ENCODE measurements around the gene HES4.

Gene HES4, protein sequence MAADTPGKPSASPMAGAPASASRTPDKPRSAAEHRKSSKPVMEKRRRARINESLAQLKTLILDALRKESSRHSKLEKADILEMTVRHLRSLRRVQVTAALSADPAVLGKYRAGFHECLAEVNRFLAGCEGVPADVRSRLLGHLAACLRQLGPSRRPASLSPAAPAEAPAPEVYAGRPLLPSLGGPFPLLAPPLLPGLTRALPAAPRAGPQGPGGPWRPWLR

DNA sequence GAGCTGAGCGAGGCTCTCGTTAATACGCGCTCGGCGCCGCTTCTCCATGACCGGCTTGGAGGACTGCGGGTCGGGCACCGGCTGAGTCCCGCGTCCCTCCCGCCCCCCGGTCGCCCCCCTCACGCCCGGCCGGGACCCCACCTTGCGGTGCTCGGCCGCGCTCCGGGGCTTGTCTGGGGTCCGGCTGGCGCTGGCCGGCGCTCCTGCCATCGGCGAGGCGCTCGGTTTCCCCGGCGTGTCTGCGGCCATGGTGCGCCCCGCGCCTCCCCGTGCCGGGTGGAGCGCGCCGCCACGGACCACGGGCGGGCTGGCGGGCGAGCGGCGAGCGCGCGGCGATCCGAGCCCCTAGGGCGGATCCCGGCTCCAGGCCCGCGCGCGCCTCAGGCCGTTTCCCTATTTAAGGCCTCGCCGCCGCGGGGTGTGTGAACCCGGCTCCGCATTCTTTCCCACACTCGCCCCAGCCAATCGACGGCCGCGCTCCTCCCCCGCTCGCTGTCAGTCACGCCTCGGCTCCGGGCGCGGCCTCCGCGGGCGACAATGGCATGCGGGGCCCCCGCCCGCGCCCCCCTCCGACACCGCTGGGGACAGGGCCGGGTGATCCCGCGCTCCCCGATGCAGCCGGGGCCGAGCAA, at the start of gene HES4:
Gene HES4, minus strand, starts transcription at position 373 of the 632 bp plus-strand sequence. Its CDS starts 124 bp downstream, at position 249.
- peak; percentile 93 for DNase-seq

DNA sequence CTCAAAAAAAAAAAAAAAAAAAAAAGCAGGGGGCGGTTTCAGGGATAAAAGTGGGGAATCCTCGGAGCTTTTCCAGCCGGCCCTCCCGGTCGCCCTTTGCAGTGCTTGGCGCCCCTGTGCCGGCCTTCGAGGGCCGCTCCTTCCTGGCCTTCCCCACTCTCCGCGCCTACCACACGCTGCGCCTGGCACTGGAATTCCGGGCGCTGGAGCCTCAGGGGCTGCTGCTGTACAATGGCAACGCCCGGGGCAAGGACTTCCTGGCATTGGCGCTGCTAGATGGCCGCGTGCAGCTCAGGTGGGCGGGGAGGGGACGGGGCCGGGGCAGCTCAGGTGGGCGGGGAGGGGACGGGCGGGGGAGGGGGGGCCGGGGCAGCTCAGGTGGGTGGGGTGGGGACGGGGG, 48.9 kb upstream of the HES4 start:
- DNase-seq: no peak

DNA sequence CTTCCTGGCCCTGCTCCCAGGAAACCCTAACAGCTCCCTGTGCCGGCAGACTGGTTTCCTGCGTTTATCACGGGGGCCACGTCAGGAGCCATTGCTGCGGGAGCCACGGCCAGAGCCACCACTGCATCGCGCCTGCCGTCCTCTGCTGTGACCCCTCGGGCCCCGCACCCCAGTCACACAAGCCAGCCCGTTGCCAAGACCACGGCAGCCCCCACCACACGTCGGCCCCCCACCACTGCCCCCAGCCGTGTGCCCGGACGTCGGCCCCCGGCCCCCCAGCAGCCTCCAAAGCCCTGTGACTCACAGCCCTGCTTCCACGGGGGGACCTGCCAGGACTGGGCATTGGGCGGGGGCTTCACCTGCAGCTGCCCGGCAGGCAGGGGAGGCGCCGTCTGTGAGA, 48.1 kb upstream of the HES4 start:
- DNase-seq: no peak

DNA sequence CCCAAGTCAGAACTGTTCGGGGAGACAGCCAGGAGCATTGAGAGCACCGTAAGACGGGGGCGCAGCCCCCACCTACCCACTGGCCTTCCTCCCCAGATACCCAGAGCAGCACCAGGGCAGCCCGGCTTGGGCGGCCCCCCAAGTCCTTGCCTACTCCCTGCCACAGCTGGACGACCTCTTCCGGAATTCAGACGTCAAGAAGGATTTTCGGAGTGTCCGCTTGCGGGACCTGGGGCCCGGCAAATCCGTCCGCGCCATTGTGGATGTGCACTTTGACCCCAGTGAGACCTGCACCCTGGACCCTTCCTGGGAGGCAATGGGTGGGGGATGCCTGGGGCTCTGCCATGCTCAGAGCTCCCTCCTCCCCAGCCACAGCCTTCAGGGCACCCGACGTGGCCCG, 47.5 kb upstream of the HES4 start:
- no peak for DNase-seq

- DNase-seq: no peak
Measured at GRCh38 chr1:1046767-1047166, 46.9 kb upstream of the HES4 start.

- DNase-seq: no peak
Measured at GRCh38 chr1:1046243-1046642, 46.3 kb upstream of the HES4 start.

- DNase-seq: no peak
Measured at GRCh38 chr1:1045129-1045528, 45.2 kb upstream of the HES4 start.

DNA sequence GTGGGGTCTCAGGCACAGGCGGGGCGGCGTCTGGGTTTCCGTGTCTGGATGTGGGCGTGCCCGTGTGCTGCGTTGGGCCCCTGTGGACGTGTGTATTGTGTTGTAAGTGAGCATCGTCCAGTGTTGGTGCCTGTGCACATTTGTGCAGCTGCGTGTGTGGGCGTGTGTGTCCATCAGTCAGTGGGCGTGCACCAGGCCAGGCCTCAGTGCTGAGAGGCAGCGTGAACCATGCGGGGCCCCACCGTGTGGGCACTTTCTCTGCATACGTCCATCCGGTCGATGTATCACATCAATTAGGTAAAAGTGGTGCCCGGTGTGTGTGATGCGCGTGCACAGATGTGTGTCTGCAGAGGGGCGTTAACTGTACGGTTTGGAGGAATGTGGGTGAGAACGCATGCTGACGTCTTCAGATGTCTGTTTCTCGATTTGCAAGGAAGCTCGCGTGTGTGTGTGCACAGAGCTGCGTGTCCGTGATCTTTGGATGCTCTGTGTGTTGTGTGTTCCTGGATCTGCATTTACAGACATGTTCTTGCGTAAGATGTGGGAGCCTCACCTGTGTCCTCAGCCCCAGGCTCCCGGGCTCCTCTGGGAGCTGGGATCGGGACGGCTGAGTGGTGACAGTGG, 44.7 kb upstream of the HES4 start:
- no peak for DNase-seq

- no peak for DNase-seq
Measured at GRCh38 chr1:1043921-1044320, 44.0 kb upstream of the HES4 start.

GRCh38 chr1:1043411-1043810, 43.5 kb upstream of the HES4 start:
- no peak for DNase-seq

DNA sequence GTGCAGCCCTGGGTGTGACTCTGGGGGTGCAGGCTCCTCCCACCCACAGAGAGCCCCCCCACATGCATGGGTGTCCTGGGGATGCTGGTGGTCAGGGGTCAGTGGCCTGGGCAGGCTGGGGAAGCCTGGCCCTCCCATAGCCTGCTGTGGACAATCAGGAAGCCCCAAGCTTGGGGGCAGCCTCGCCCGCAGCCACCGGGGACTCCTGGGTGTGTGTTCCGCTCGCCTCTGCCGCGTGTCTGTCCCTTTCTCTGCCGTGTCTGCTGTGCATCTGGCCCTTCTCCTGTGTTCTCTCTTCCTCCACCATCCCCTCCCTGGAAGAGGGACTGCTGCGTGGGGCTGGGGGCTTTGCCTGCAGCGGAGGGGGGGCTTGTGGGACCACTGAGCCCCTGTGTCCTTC, 42.9 kb upstream of the HES4 start:
- DNase-seq: no peak

- no peak for DNase-seq
Measured at GRCh38 chr1:1041873-1042272, 42.0 kb upstream of the HES4 start.

GRCh38 chr1:1041092-1041523, 41.2 kb upstream of the HES4 start:
- DNase-seq: no peak

- peak; percentile 86 for DNase-seq
Measured at GRCh38 chr1:1040004-1040991, 40.4 kb upstream of the HES4 start.

DNA sequence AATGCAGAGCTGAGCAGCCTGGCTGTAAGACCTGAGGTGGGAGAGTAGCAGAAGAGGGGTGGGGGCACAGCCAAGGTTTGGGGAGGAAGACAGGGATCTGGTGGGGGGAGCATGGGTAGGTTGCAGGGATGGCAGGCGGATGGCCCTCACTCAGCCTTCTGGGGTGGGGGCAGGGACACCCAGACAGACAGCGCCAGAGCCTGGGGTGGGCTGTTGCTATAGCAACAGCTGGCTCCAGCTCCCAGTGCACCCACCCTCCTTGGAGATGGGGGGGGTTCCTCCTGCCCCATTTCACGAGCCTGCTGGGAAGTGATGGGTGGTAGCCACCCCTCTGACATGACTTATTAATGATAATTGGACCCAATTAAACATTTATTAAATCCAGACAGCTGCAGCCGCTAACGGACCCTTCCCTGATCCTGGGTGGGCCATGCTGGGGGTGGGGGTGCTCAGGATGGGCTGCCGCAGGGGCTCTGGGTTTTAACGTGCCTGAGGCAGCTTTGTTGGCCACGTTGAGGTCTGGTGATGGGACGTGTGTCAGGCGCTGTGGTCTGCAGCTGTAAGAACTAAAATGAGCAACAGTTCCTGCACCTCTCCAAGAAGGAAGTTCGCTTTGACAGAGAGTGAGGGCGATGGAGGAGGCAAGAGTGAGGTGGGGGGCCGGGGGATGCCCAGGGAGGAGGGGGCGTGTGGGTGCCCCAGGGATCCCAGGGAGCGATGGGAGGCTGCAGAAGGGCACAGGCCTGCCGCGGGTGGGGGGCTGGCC, 39.4 kb upstream of the HES4 start:
- no peak for DNase-seq

- DNase-seq: no peak
Measured at GRCh38 chr1:1038694-1039093, 38.8 kb upstream of the HES4 start.

DNA sequence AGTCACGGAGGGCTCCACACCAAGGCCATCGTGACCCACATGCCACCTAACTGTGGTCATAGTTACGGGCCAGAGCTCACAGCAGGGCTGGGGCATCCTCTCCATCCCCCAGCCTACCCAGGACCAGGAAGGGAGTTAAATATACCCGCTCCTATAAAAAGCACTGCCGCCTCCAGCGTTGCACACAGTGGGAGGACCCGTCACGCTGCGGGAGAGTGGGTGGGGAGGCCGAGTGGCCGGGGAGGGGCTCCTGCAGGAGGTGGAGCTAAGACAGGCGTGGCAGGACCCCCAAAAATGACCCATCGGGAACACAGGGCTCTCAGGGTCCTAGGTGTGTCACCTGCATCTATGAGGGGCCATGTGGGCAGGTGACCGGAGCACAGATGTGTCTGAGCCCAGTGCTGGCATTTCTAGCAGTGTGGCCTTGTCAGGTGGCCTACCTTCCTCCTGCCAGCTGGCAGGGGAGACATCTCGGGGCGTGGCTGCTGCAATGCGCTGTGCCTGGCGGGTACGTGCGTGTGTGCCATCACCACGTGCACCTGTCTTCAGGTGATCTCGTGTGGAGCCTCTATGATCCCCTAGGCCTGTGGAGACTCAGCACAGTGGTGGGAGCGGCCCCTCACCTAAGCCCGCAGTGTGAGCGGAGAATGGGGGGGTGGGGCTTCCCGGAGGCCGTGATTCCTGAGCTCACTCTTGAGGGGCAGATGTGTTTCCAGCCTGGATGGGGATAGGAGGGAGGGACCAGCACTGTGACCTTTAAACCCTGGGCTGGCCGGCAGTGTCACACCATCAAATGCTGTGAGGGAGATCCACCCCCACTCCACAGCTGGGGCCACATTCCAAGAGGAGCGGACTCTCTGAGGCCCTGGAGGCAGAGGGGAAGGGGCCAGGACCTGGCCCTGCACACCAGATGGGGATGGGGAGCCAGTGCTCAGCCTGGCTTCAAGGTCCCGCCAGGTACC, 37.8 kb upstream of the HES4 start:
- no peak for DNase-seq

DNA sequence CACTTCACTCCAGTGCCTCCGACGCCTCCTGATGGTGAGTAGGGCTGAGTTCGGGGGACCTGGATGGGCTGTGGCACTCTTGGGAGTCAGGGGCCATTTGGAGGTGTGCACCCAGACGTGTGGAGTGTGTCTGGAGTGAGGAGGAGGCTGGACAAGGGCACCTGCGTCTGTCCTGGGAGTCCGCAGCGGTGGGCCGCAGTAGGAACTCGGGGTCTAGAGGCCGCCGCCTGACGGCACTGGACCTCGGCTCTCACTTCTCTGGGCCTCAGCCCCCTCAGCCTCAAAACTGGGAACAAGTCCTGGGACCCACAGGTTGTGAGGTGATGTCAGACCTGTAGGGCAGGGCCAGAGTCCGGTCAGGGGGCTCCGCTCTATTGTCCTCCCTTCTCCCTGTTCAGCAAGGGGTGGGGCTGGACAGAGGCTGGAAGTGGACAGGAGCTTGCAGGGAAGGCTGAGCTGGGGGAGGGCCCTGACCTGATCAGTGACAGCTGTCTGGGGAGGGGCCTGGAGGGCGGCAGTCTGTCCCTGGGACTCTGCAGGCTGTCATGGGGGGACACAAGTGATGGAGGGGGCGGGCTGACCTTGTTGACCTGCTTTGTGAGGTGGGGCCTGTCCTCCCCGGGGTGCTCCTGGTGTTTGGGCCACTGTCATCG, 35.5 kb upstream of the HES4 start:
- DNase-seq: no peak

DNA sequence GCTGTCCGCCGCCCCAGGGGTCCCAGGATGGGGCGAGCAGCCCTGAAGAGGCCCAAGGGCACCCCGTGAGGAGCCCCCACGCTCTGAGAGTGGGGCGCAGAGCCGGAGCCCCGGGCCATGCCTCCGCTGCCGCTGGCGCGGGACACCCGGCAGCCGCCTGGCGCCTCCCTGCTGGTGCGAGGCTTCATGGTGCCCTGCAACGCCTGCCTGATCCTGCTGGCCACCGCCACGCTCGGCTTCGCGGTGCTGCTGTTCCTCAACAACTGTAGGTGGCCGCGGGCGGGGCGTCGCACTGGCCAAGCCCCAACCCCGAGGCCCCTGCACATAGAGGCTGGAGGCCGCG, 34.5 kb upstream of the HES4 start:
- no peak for DNase-seq

DNA sequence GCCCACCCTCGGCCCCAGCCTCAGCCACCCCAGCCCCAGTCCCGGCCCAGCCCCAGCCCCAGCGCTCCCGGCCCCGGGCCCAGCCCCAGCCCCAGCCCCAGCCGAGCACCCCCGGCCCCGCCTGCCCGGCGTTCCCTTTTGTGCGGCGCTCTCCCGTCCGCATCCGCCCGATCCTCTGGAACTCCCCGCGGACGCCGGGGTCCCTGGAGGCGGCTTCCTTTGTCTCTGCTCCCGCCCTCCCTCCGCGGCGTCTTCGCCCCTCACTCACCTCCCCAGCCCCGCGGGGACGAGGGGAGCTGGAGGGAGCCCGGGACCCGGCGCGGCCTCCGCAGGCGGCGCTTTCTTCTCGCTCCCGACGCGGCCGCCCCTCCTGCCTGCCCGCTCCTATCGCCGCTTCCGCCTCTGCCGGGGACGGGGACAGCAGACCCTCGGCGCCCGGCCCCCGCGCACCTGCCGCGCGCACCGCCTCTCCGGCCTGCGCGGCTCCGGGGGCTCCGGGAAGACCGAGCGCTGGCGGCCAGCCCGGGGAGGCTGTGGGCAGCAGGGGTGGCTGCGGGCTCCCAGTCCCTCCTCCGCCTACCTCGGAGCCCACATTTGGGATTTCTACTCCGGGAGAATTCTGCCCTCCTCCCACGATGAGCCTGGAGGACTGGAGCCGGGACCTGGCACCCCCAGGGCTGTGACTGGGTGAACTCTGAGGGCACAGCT, 34.0 kb upstream of the HES4 start:
- no peak for DNase-seq

Data from right forelimb (tissue), 1 donor.